IMR-90 (cell line): ENCODE results near the gene DUS2. TPM values are rescaled to one million over a fixed set of nuclear protein-coding genes. Genes with fewer than 3 reads are reported as not detected.

Experiments
- ATAC-seq: fragments of 200-7000 bp; cut with Tn5 transposase; 2 replicates; pipeline ENCODE4 v1.9.1; 2020; ENCODE audit warnings: low read depth, mild to moderate bottlenecking, moderate library complexity
- BruUV-seq: library from RNA; stranded (reverse); fragments of 400-500 nt; replicated peaks from 2 replicates; lab custom pipeline; 2021; lab: Mats Ljungman, UMichigan
- CTCF ChIA-PET: fragments of 300-600 bp; formaldehyde crosslinking; extraction: SDS; loops from one replicate; lab custom pipeline; 2021; ENCODE audit warnings: antibody characterized with exemption; lab: Yijun Ruan, JAX
- POLR2A ChIA-PET: fragments of 300-600 bp; sonication (Branson Sonifier 250); formaldehyde crosslinking; loops from one replicate; lab custom pipeline; 2022; ENCODE audit warnings: antibody characterized with exemption; ENCODE audit not compliant: unreplicated experiment; lab: Charles Lee
- DNase-seq: peaks from one replicate; pipeline ENCODE4 v3.0.0; 2013
- H2AFZ ChIP-seq: replicated peaks from 2 replicates; pipeline ENCODE3; 2013; ENCODE audit warnings: low read length, mild to moderate bottlenecking; ENCODE audit not compliant: poor library complexity
- H2AK5ac ChIP-seq: 2 replicates; pipeline ENCODE4 v1.6.1; 2013; ENCODE audit warnings: low read depth, low read length, inconsistent platforms
- H2AK9ac ChIP-seq: replicated peaks from 2 replicates; pipeline ENCODE3; 2013; ENCODE audit warnings: mild to moderate bottlenecking, low read depth, low read length, moderate library complexity; ENCODE audit not compliant: poor library complexity
- H2BK120ac ChIP-seq: 2 replicates; pipeline ENCODE4 v1.6.1; 2013; ENCODE audit warnings: low read depth, low read length, inconsistent platforms
- H2BK15ac ChIP-seq: 3 replicates; pipeline ENCODE4 v1.6.1; 2013; ENCODE audit warnings: low read depth, low read length, inconsistent platforms
- H2BK20ac ChIP-seq: 2 replicates; pipeline ENCODE4 v1.6.1; 2013; ENCODE audit warnings: low read depth, mild to moderate bottlenecking, inconsistent platforms, low read length, moderate library complexity
- H2BK5ac ChIP-seq: 2 replicates; pipeline ENCODE4 v1.6.1; 2013; ENCODE audit warnings: mild to moderate bottlenecking, low read depth, low read length, inconsistent platforms; ENCODE audit not compliant: poor library complexity, severe bottlenecking
- H3K14ac ChIP-seq: replicated peaks from 2 replicates; pipeline ENCODE4 v1.6.1; 2013; ENCODE audit warnings: low read depth, low read length, inconsistent platforms
- H3K18ac ChIP-seq: 2 replicates; pipeline ENCODE4 v1.6.1; 2013; ENCODE audit warnings: low read depth, low read length, control low read depth
- H3K23ac ChIP-seq: 2 replicates; pipeline ENCODE4 v1.6.1; 2013; ENCODE audit warnings: low read depth, low read length, inconsistent platforms
- H3K27ac ChIP-seq: 2 replicates; pipeline ENCODE4 v1.5.1; 2013; ENCODE audit warnings: mild to moderate bottlenecking, control low read depth, low read length; ENCODE audit not compliant: insufficient read depth
- H3K27me3 ChIP-seq: 2 replicates; pipeline ENCODE4 v1.6.1; 2013; ENCODE audit warnings: low read length; ENCODE audit not compliant: control insufficient read depth, insufficient read depth
- H3K36me3 ChIP-seq: 2 replicates; pipeline ENCODE4 v1.6.1; 2013; ENCODE audit warnings: low read length, mixed read lengths; ENCODE audit not compliant: control insufficient read depth, insufficient read depth
- H3K4ac ChIP-seq: 2 replicates; pipeline ENCODE4 v1.6.1; 2013; ENCODE audit warnings: low read depth, low read length, inconsistent platforms
- H3K4me1 ChIP-seq: 2 replicates; pipeline ENCODE4 v1.6.1; 2013; ENCODE audit warnings: low read length, mixed read lengths; ENCODE audit not compliant: control insufficient read depth, insufficient read depth
- H3K4me2 ChIP-seq: 2 replicates; pipeline ENCODE4 v1.6.1; 2013; ENCODE audit warnings: low read depth, mild to moderate bottlenecking, control low read depth, low read length, moderate library complexity
- H3K4me3 ChIP-seq: 2 replicates; pipeline ENCODE4 v1.5.1; 2013; ENCODE audit warnings: low read depth, mild to moderate bottlenecking, control low read depth, low read length, moderate library complexity; ENCODE audit not compliant: insufficient read depth
- H3K56ac ChIP-seq: 2 replicates; pipeline ENCODE4 v1.6.1; 2013; ENCODE audit warnings: low read length, inconsistent platforms; ENCODE audit not compliant: insufficient read depth; ENCODE audit errors: extremely low read depth
- H3K79me1 ChIP-seq, 2 experiments: 2 replicates each; pipeline ENCODE4 v1.6.1; 2013; ENCODE audit warnings: low read length in 2 of 2, inconsistent platforms in 1 of 2, low read depth in 1 of 2
- H3K9ac ChIP-seq: 2 replicates; pipeline ENCODE4 v1.6.1; 2013; ENCODE audit warnings: low read depth, low read length, control low read depth
- H3K9me1 ChIP-seq: 2 replicates; pipeline ENCODE4 v1.6.1; 2013; ENCODE audit warnings: low read length, inconsistent platforms; ENCODE audit not compliant: insufficient read depth
- H3K9me3 ChIP-seq: 2 replicates; pipeline ENCODE4 v1.6.1; 2013; ENCODE audit warnings: low read length; ENCODE audit not compliant: control insufficient read depth, insufficient read depth
- H4K20me1 ChIP-seq: 2 replicates; pipeline ENCODE4 v1.6.1; 2013; ENCODE audit warnings: low read length, inconsistent platforms; ENCODE audit not compliant: insufficient read depth
- H4K5ac ChIP-seq: 2 replicates; pipeline ENCODE4 v1.6.1; 2013; ENCODE audit warnings: mild to moderate bottlenecking, low read depth, low read length, control low read depth
- H4K8ac ChIP-seq, 2 experiments: 2 replicates each; pipeline ENCODE4 v1.6.1; 2013; ENCODE audit warnings: low read depth in 2 of 2, low read length in 2 of 2, control low read depth in 1 of 2, inconsistent platforms in 1 of 2
- H4K91ac ChIP-seq: 2 replicates; pipeline ENCODE4 v1.6.1; 2013; ENCODE audit warnings: low read depth, low read length, inconsistent platforms; ENCODE audit not compliant: insufficient read depth
- BHLHE40 ChIP-seq: fragments of 150-350 bp; IDR thresholded peaks from 2 replicates; pipeline ENCODE4 v1.6.1; 2016; ENCODE audit warnings: mild to moderate bottlenecking, low read depth, low read length
- CEBPB ChIP-seq: IDR thresholded peaks from 2 replicates; pipeline ENCODE4 v1.6.1; 2012; ENCODE audit warnings: low read depth, low read length, improper control_type of control experiment
- CHD1 ChIP-seq: IDR thresholded peaks from 2 replicates; pipeline ENCODE4 v1.6.1; 2012; ENCODE audit warnings: low read depth, low read length, improper control_type of control experiment
- ELK1 ChIP-seq: fragments of 150-350 bp; IDR thresholded peaks from 2 replicates; pipeline ENCODE4 v1.6.1; 2016; ENCODE audit warnings: low read depth, mild to moderate bottlenecking, low read length, moderate library complexity, borderline replicate concordance
- FOS ChIP-seq: fragments of 150-350 bp; IDR thresholded peaks from 2 replicates; pipeline ENCODE4 v1.6.1; 2016; ENCODE audit warnings: low read depth, low read length
- MAFK ChIP-seq: IDR thresholded peaks from 2 replicates; pipeline ENCODE4 v1.6.1; 2012; ENCODE audit warnings: low read depth, low read length, improper control_type of control experiment
- MAZ ChIP-seq: IDR thresholded peaks from 2 replicates; pipeline ENCODE4 v1.6.1; 2012; ENCODE audit warnings: low read depth, mild to moderate bottlenecking, low read length, improper control_type of control experiment, moderate library complexity, borderline replicate concordance
- MXI1 ChIP-seq: IDR thresholded peaks from 2 replicates; pipeline ENCODE4 v1.6.1; 2012; ENCODE audit warnings: low read depth, mild to moderate bottlenecking, low read length, moderate library complexity, borderline replicate concordance
- NFE2L2 ChIP-seq: fragments of 150-350 bp; IDR thresholded peaks from 2 replicates; pipeline ENCODE4 v1.6.1; 2016; ENCODE audit warnings: low read depth, mild to moderate bottlenecking, low read length
- POLR2A ChIP-seq: IDR thresholded peaks from 2 replicates; pipeline ENCODE4 v1.6.1; 2012; ENCODE audit warnings: mild to moderate bottlenecking, low read depth, low read length
- RAD21 ChIP-seq: IDR thresholded peaks from 2 replicates; pipeline ENCODE4 v1.6.1; 2012; ENCODE audit warnings: low read length, improper control_type of control experiment
- RCOR1 ChIP-seq: IDR thresholded peaks from 2 replicates; pipeline ENCODE4 v1.6.1; 2012; ENCODE audit warnings: mild to moderate bottlenecking, low read length, improper control_type of control experiment; ENCODE audit not compliant: insufficient replicate concordance
- SMC3 ChIP-seq: fragments of 150-350 bp; IDR thresholded peaks from 2 replicates; pipeline ENCODE4 v1.6.1; 2016; ENCODE audit warnings: low read depth, mild to moderate bottlenecking, antibody characterized with exemption, low read length, moderate library complexity
- USF2 ChIP-seq: fragments of 150-350 bp; IDR thresholded peaks from 2 replicates; pipeline ENCODE4 v1.6.1; 2017; ENCODE audit warnings: mild to moderate bottlenecking, antibody characterized with exemption, low read length, low read depth
- WGBS, 2 experiments: methylation state at CpG; one replicate each; pipeline versions ENCODE4 v1.1.5 to v1.1.7; 2013; ENCODE audit warnings: missing lambda C conversion rate in 2 of 2; ENCODE audit not compliant: insufficient read length in 1 of 2; ENCODE audit errors: extremely low coverage in 2 of 2; 5-methylcytosine and 5-hydroxymethylcytosine counted together
- dilution Hi-C: fragments of 300-500 bp; cut with HindIII; formaldehyde crosslinking; loops from one replicate; pipeline ENCODE4 v1.14.3; 2018; ENCODE audit warnings: low sequenced_read_pairs; ENCODE audit not compliant: unreplicated experiment
- in situ Hi-C: fragments of 300-500 bp; cut with MboI; formaldehyde crosslinking; loops from 3 replicates; pipeline ENCODE4 v1.14.3; 2019; ENCODE audit warnings: low sequenced_read_pairs, inconsistent platforms, mixed read lengths
- intact Hi-C: fragments of 100-400 bp; cut with micrococcal nuclease; formaldehyde crosslinking; loops from 2 replicates; pipeline ENCODE4 v1.10.0; 2022
- polyA plus RNA-seq, 3 experiments: library from polyadenylated mRNA; depleted of rRNA; stranded (reverse); fragments of >200 nt; gene quantifications; 2 replicates each; pipeline ENCODE4 v1.2.3, GENCODE V29; 2012; ENCODE audit warnings: low replicate concordance in 1 of 3
- total RNA-seq: library from RNA; depleted of rRNA; stranded (reverse); fragments of >200 nt; gene quantifications from 2 replicates; pipeline ENCODE4 v1.2.3, GENCODE V29; 2012

The DUS2 gene
- total and polyA plus RNA-seq, 2 of the 4 experiments (the other 2 are of a cell fraction): 15.8 to 30.5 TPM

GRCh38 chr16:67993207-67994039 lies 29.7 kb upstream of the DUS2 start:
- Histone ChIP-seq H3K56ac (no peak overlapping the region), H3K4me1 (peaks cover 4% of the 10 kb centered on the region; the same call in 1 of the 2 replicates), H3K14ac (no peak overlapping the region; the same call in 1 of the 2 replicates), H2BK20ac (no peak overlapping the region), H3K79me1 (no peaks in the 10 kb centered on the region), H4K91ac (peak overlapping the region; percentile 70), H3K18ac (no peak overlapping the region), H3K4me2 (peak overlapping the region; percentile 63), H3K9me3 (no peaks in the 10 kb centered on the region), H3K9me1 (no peaks in the 10 kb centered on the region; the same call in 1 of the 2 replicates), H3K27ac (no peak overlapping the region), H2BK5ac (no peak overlapping the region), H2BK15ac (no peak overlapping the region; the same call in 2 of the 3 replicates), H4K5ac (peak overlapping the region; percentile 54), H2AFZ (peak overlapping the region; percentile 94), H4K8ac (peak overlapping the region; percentile 79 to 83), H3K36me3 (no peaks in the 10 kb centered on the region), H3K27me3 (peaks cover 5% of the 10 kb centered on the region; the same call in 1 of the 2 replicates), H3K4me3 (no peak overlapping the region), H3K9ac (no peak overlapping the region), H2AK9ac (peak overlapping the region; percentile 94), H4K20me1 (no peaks in the 10 kb centered on the region; the same call in 1 of the 2 replicates), H2AK5ac (peak overlapping the region; percentile 85), H3K23ac (no peak overlapping the region), H2BK120ac (no peak overlapping the region), H3K4ac (peak overlapping the region; percentile 54)
- ATAC-seq (peak; percentile 100), DNase-seq (peak; percentile 47)
- CTCF ChIA-PET: no interaction called here
- POLR2A ChIA-PET: interaction anchor here (0.5 kb wide), 1 partner anchor 250 kb away, joined by 6 read pairs; no protein-coding TSS in a partner anchor
- intact Hi-C loops: loop anchor here (1.0 kb wide), 2 partner anchors 47 to 236 kb away; no protein-coding TSS in a partner anchor
- dilution Hi-C loops: no loop called here
- WGBS, 2 experiments: 4% methylated on average over 8 of the region's 39 CpGs; no CpG with 5 or more reads in 1 of the 2 experiments
- no TSS peak for BruUV-seq
- in situ Hi-C loops: no loop called here
- TF ChIP-seq MAZ (peak; percentile 68; the same call in 1 of the 2 replicates), CEBPB (no peak), RCOR1 (no peak), POLR2A (no peak), ELK1 (no peak), NFE2L2 (no peak), USF2 (no peak), RAD21 (peak; percentile 70), MXI1 (no peak), SMC3 (peak; percentile 89), FOS (no peak), BHLHE40 (no peak), CHD1 (no peak), MAFK (no peak)
